HG02610 (cell line): ENCODE measurements around the gene PIEZO2.

Experiments
- ATAC-seq: cut with Tn5 transposase; IDR thresholded peaks from one replicate; pipeline ENCODE4 v1.9.1; 2021; ENCODE audit warnings: mild to moderate bottlenecking, moderate library complexity; ENCODE audit not compliant: unreplicated experiment

The PIEZO2 gene

GRCh38 chr18:10759241-10759640, 390.1 kb downstream of the PIEZO2 start:
- ATAC-seq: no peak

GRCh38 chr18:10757946-10758345, 391.4 kb downstream of the PIEZO2 start:
- no peak for ATAC-seq

- ATAC-seq: no peak
These were observed 392.0 kb downstream of the PIEZO2 start for GRCh38 chr18:10757349-10757748.

- no peak for ATAC-seq
These were observed 393.5 kb downstream of the PIEZO2 start for GRCh38 chr18:10755855-10756254.

- ATAC-seq: no peak
These were observed 395.2 kb downstream of the PIEZO2 start for GRCh38 chr18:10754128-10754527.

GRCh38 chr18:10752382-10752781, 397.0 kb downstream of the PIEZO2 start:
- no peak for ATAC-seq

- ATAC-seq: no peak
These were observed 397.7 kb downstream of the PIEZO2 start for GRCh38 chr18:10751653-10752052.

- no peak for ATAC-seq
These were observed 399.0 kb downstream of the PIEZO2 start for GRCh38 chr18:10750191-10751035.

GRCh38 chr18:10748641-10749040, 400.7 kb downstream of the PIEZO2 start:
- no peak for ATAC-seq

- no peak for ATAC-seq
These were observed 403.4 kb downstream of the PIEZO2 start for GRCh38 chr18:10745971-10746370.

- no peak for ATAC-seq
These were observed 404.1 kb downstream of the PIEZO2 start for GRCh38 chr18:10745219-10745618.

- ATAC-seq: no peak
These were observed 405.6 kb downstream of the PIEZO2 start for GRCh38 chr18:10743766-10744165.

GRCh38 chr18:10739152-10739551, 410.2 kb downstream of the PIEZO2 start:
- no peak for ATAC-seq

GRCh38 chr18:10736984-10737383, 412.4 kb downstream of the PIEZO2 start:
- no peak for ATAC-seq

GRCh38 chr18:10732990-10733389, 416.4 kb downstream of the PIEZO2 start:
- no peak for ATAC-seq

- no peak for ATAC-seq
These were observed 421.9 kb downstream of the PIEZO2 start for GRCh38 chr18:10727477-10727876.

- ATAC-seq: no peak
These were observed 422.9 kb downstream of the PIEZO2 start for GRCh38 chr18:10726198-10727068.

- ATAC-seq: no peak
These were observed 424.7 kb downstream of the PIEZO2 start for GRCh38 chr18:10724666-10725065.

GRCh38 chr18:10723496-10723895, 425.9 kb downstream of the PIEZO2 start:
- no peak for ATAC-seq

- no peak for ATAC-seq
These were observed 430.6 kb downstream of the PIEZO2 start for GRCh38 chr18:10718809-10719208.

GRCh38 chr18:10715791-10716190, 433.6 kb downstream of the PIEZO2 start:
- no peak for ATAC-seq

GRCh38 chr18:10713409-10713808, 436.0 kb downstream of the PIEZO2 start:
- ATAC-seq: no peak
